GM19239 (cell line): ENCODE results near the gene SH3BGR.
"Not testable (repeated sequence)": the region's sequence is repeated elsewhere in the genome, so short reads cannot be mapped to it uniquely, and the experiment has no call there.

Experiments
- DNase-seq: peaks from one replicate; pipeline ENCODE4 v3.0.0; 2011; ENCODE audit warnings: low spot score; ENCODE audit not compliant: insufficient read length
- FAIRE-seq: peaks from 2 replicates; lab custom pipeline; 2011; peaks lifted over from hg19 to GRCh38; lab: Jason Lieb, UNC

SH3BGR gene

DNA sequence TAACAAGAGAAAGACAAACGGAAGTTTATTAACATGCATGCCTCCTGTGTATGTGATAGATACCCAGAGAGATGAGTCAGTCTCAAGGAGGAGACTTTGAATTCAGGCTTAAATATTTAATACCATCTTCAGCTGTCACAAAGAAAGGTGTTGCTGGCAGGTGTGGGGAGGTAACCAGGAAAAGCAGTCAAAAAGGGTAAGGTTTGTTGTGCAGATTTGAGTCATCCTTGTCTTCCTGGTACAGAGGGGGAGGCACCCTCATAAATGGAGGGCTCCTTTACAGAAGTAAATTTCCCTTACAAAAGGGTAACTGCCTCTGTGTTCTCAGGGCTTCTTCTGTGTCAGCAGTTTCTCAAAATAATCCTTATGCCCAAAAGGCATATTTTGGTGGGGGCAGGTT is 85.8 kb downstream of the SH3BGR start:
- FAIRE-seq (no peak), DNase-seq (no peak)

DNA sequence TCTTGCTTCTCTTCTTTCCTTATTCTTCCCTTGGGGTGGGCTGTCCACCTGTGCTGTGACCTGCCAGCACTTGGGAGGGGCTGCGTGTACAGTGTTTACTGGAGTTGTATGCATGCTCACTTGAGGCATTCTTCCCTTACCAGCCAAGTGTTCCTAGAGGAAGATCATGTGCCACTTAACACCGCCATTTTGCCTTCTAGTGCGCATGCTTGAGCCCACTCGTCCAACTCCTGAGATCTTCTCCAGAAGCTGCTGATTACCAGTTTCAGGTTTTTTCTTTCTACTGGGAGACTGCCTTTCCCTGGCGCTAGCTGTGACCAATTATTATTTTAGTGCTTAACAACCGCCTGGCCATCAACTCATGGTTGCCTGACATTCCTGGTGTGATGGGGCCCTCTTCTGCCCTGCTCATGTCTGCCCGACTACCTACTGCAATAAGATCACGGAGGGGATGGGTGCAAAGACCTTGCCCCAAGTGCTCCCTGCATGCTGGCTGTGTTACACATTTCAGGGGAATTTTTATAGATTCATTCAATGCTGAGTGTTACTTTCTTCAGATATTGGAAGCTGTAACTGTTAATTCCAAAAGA is 86.8 kb downstream of the SH3BGR start:
- FAIRE-seq (no peak), DNase-seq (no peak)

DNA sequence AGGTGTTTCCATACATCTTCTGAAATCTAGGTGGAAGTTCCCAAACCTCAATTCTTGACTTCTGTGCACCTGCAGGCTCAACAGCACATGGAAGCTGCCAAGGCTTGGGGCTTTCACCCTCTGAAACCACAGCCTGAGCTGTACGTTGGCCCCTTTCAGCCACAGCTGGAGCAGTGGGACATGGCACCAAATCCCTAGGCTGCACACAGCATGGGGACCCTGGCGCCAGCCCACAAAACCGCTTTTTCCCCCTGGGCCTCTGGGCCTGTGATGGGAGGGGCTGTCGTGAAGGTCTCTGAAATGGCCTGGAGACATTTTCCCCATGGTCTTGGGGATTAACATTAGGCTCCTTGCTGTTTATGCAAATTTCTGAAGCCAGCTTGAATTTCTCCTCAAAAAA is 88.6 kb downstream of the SH3BGR start:
- FAIRE-seq, DNase-seq: not testable (repeated sequence)

- DNase-seq (no peak), FAIRE-seq (no peak)
Measured at GRCh38 chr21:39542736-39543135, 91.0 kb downstream of the SH3BGR start.

- no peak for FAIRE-seq
- DNase-seq = no peak
Measured at GRCh38 chr21:39546522-39546921, 94.8 kb downstream of the SH3BGR start.

- DNase-seq (no peak), FAIRE-seq (no peak)
Measured at GRCh38 chr21:39552856-39553255, 101.1 kb downstream of the SH3BGR start.

DNA sequence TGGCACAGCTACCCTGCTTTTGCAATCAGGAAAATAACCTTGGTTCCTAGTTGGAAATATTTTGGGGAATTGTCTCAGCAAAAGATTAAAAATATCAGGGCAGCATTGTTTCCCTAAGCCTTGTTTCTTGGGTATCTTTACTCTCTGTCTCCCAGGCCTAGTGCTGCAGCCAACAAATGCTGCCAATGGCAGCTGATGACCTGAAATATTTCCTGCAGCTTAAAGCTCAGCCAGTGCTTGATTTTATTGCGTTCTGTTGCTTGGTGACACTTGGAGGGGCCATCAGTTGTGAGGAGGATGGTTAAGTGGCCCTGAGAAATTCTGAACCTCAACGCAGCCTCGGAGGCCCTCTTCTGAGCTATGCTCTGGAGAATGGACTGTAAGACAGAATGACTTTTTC is 101.6 kb downstream of the SH3BGR start:
- DNase-seq = no peak
- no peak for FAIRE-seq

- DNase-seq (no peak), FAIRE-seq (no peak)
Measured at GRCh38 chr21:39555911-39556590, 104.3 kb downstream of the SH3BGR start.

- FAIRE-seq (no peak), DNase-seq (no peak)
Measured at GRCh38 chr21:39559511-39559910, 107.7 kb downstream of the SH3BGR start.

DNA sequence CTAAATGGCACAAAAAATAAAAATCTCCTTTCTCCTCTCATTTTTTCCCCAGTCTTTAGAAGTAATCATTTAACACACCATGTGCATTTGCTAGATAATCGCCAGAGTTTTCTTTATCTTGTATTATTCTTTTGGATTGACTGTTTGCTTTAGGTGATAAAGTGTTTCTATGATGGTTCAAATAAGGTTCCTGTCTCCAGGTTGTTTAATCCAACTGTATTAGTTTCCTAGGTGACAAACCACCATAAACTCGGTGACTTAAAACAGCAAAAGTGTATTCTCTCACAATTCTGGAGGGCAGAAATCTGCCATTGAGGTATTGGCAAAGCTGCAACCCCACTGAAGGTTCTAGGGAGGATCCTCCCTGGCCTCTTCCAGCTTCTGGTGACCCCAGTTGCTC is 109.4 kb downstream of the SH3BGR start:
- FAIRE-seq = no peak

GRCh38 chr21:39562791-39563770 is 111.3 kb downstream of the SH3BGR start:
- DNase-seq = no peak
- no peak for FAIRE-seq

More for the DNA sequence above, 109.4 kb downstream of the SH3BGR start:
- no peak for DNase-seq

DNA sequence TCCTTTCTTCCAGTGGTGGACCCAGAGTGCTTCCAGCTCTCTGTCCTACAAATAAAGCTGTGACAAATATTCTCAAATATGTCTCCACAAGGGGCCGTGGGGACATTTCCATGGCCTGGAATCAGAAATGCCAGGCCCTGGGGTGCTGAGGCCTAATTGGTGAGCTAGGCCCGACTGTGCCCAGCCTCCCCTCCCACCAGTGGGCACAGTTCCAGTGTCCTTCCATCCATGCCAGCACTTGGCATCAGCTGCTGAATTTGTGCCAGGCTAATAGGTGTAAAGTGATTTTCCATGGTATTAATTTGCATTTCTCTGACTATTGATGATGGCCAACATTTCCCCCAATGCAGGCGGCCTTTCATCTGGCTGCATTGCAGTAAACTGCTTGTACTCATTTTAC is 112.4 kb downstream of the SH3BGR start:
- DNase-seq (no peak), FAIRE-seq (no peak)
